SK-N-SH (cell line): ENCODE results near the gene GLDC. TPM values are rescaled to one million over a fixed set of nuclear protein-coding genes. Genes with fewer than 3 reads are reported as not detected.

Experiments
- CTCF ChIA-PET: fragments of 300-600, 350-600 bp; formaldehyde crosslinking; extraction: SDS; loops from one replicate; lab custom pipeline; 2021; lab: Yijun Ruan, JAX
- POLR2A ChIA-PET: fragments of 350-600 bp; sonication (Branson Sonifier 250); formaldehyde crosslinking; extraction: SDS; loops from one replicate; lab custom pipeline; 2020; ENCODE audit warnings: antibody characterized with exemption, inconsistent platforms; lab: Yijun Ruan, JAX
- DNase-seq: peaks from one replicate; pipeline ENCODE4 v3.0.0; 2012
- H2AFZ ChIP-seq: fragments of 200-600 bp; sonication (generic); 2 replicates; pipeline ENCODE4 v1.8.1; 2016; ENCODE audit warnings: antibody characterized with exemption, mild to moderate bottlenecking, low read depth
- H3F3A ChIP-seq: fragments of 200-600 bp; sonication (generic); replicated peaks from 2 replicates; pipeline ENCODE3; 2016; ENCODE audit warnings: antibody characterized with exemption, mild to moderate bottlenecking; ENCODE audit not compliant: insufficient read depth
- H3K27ac ChIP-seq, 2 experiments: fragments of 200-500 bp in 1 of 2; fragments of 200-600 bp in 1 of 2; sonication (Bioruptor generic) in 1 of 2; sonication (generic), shearing (Covaris generic) in 1 of 2; 2 replicates each; pipeline versions ENCODE4 v1.5.1 to v1.6.1; 2014 to 2016; ENCODE audit warnings: low read depth in 2 of 2, inconsistent platforms in 1 of 2, low read length in 1 of 2, mild to moderate bottlenecking in 1 of 2, mixed read lengths in 1 of 2
- H3K27me3 ChIP-seq: fragments of 200-600 bp; sonication (generic), shearing (Covaris generic); 2 replicates; pipeline ENCODE4 v1.6.1; 2016; ENCODE audit warnings: mixed run types; ENCODE audit not compliant: insufficient read depth
- H3K36me3 ChIP-seq, 2 experiments: fragments of 200-500 bp in 1 of 2; fragments of 200-600 bp in 1 of 2; sonication (Bioruptor generic) in 1 of 2; sonication (generic) in 1 of 2; replicated peaks in 1 of 2; 2 replicates each; pipeline versions ENCODE3 to v1.5.1; 2014 to 2016; ENCODE audit warnings: low read length in 1 of 2, mild to moderate bottlenecking in 1 of 2; ENCODE audit not compliant: insufficient read depth in 2 of 2, control insufficient read depth in 1 of 2
- H3K4me1 ChIP-seq, 2 experiments: fragments of 200-500 bp in 1 of 2; fragments of 200-600 bp in 1 of 2; sonication (Bioruptor generic) in 1 of 2; sonication (generic), shearing (Covaris generic) in 1 of 2; 2 replicates each; pipeline versions ENCODE4 v1.5.1 to v1.6.1; 2014 to 2016; ENCODE audit warnings: low read depth in 1 of 2, low read length in 1 of 2, mixed run types in 1 of 2; ENCODE audit not compliant: insufficient read depth in 2 of 2, control insufficient read depth in 1 of 2
- H3K4me2 ChIP-seq: fragments of 200-600 bp; sonication (generic), shearing (Covaris generic); 2 replicates; pipeline ENCODE4 v1.6.1; 2017; ENCODE audit warnings: mixed run types
- H3K4me3 ChIP-seq, 2 experiments: fragments of 200-500 bp in 1 of 2; fragments of 200-600 bp in 1 of 2; sonication (Bioruptor generic) in 1 of 2; sonication (generic), shearing (Covaris generic) in 1 of 2; 2 replicates each; pipeline versions ENCODE4 v1.5.1 to v1.8.1; 2014 to 2016; ENCODE audit warnings: low read depth in 2 of 2, inconsistent platforms in 1 of 2, low read length in 1 of 2, mild to moderate bottlenecking in 1 of 2, mixed read lengths in 1 of 2, moderate library complexity in 1 of 2
- H3K79me2 ChIP-seq: fragments of 200-600 bp; sonication (generic); 2 replicates; pipeline ENCODE4 v1.8.1; 2017; ENCODE audit warnings: mild to moderate bottlenecking; ENCODE audit not compliant: insufficient read depth
- H3K9ac ChIP-seq: fragments of 200-600 bp; sonication (generic); 2 replicates; pipeline ENCODE4 v1.6.1; 2017; ENCODE audit warnings: mixed run types
- H3K9me2 ChIP-seq: fragments of 200-600 bp; sonication (generic); 2 replicates; pipeline ENCODE4 v1.6.1; 2017; ENCODE audit warnings: mixed run types
- H3K9me3 ChIP-seq: fragments of 200-600 bp; sonication (generic); 2 replicates; pipeline ENCODE4 v1.6.1; 2017; ENCODE audit warnings: mixed run types, mild to moderate bottlenecking, moderate library complexity
- H4K20me1 ChIP-seq: fragments of 200-600 bp; sonication (generic); 2 replicates; pipeline ENCODE4 v1.6.1; 2017; ENCODE audit warnings: mild to moderate bottlenecking, mixed run types; ENCODE audit not compliant: insufficient read depth
- CHD2 ChIP-seq: fragments of 150-350 bp; IDR thresholded peaks from 2 replicates; pipeline ENCODE4 v1.6.1; 2018; ENCODE audit warnings: low read length; ENCODE audit not compliant: partially characterized antibody
- EP300 ChIP-seq, 2 experiments: IDR thresholded peaks; 2 replicates each; pipeline versions ENCODE4 v1.4.0 to v1.6.1; 2012; ENCODE audit warnings: borderline replicate concordance in 1 of 2, low read depth in 1 of 2, low read length in 1 of 2
- EZH2phosphoT487 ChIP-seq: fragments of 200-600 bp; sonication (generic); IDR thresholded peaks from 2 replicates; pipeline ENCODE4 v1.6.1; 2017; ENCODE audit warnings: low read depth, mixed run types, mild to moderate bottlenecking, antibody characterized with exemption, moderate library complexity, borderline replicate concordance
- FOSL2 ChIP-seq: IDR thresholded peaks from 2 replicates; pipeline ENCODE4 v1.4.0; 2012; ENCODE audit warnings: low read depth, mild to moderate bottlenecking, moderate library complexity, borderline replicate concordance
- FOXJ3 ChIP-seq: sonication (generic); formaldehyde crosslinking; IDR thresholded peaks from 2 replicates; pipeline ENCODE4 v1.5.1; 2020; ENCODE audit warnings: mild to moderate bottlenecking, missing genetic modification reagents
- FOXM1 ChIP-seq: IDR thresholded peaks from 2 replicates; pipeline ENCODE4 v1.4.0; 2012; ENCODE audit warnings: low read depth, mild to moderate bottlenecking
- GABPA ChIP-seq: IDR thresholded peaks from 2 replicates; pipeline ENCODE4 v1.4.0; 2012; ENCODE audit warnings: low read depth, mild to moderate bottlenecking
- GATA2 ChIP-seq: sonication (generic); formaldehyde crosslinking; IDR thresholded peaks from 2 replicates; pipeline ENCODE4 v1.5.0; 2020; ENCODE audit warnings: mild to moderate bottlenecking, missing genetic modification reagents
- JUND ChIP-seq: IDR thresholded peaks from 2 replicates; pipeline ENCODE4 v1.4.0; 2012
- MEF2A ChIP-seq: IDR thresholded peaks from 2 replicates; pipeline ENCODE4 v1.4.0; 2012; ENCODE audit warnings: low read depth, borderline replicate concordance
- NRF1 ChIP-seq: IDR thresholded peaks from 2 replicates; pipeline ENCODE4 v1.6.1; 2012; ENCODE audit warnings: low read depth, mild to moderate bottlenecking, low read length
- POLR2AphosphoS5 ChIP-seq: IDR thresholded peaks from 2 replicates; pipeline ENCODE4 v1.6.1; 2012; ENCODE audit warnings: low read depth, low read length
- RAD21 ChIP-seq: IDR thresholded peaks from 2 replicates; pipeline ENCODE4 v1.6.1; 2012; ENCODE audit warnings: mild to moderate bottlenecking, low read length
- RCOR1 ChIP-seq: fragments of 150-350 bp; IDR thresholded peaks from 2 replicates; pipeline ENCODE4 v1.6.1; 2017; ENCODE audit warnings: antibody characterized with exemption, low read length
- REST ChIP-seq: IDR thresholded peaks from 2 replicates; pipeline ENCODE4 v1.6.1; 2012; ENCODE audit warnings: mild to moderate bottlenecking, low read depth, low read length, moderate library complexity
- SIN3A ChIP-seq: IDR thresholded peaks from 2 replicates; pipeline ENCODE4 v1.6.1; 2012; ENCODE audit warnings: low read depth, mild to moderate bottlenecking, low read length, moderate library complexity, borderline replicate concordance
- SMC3 ChIP-seq: IDR thresholded peaks from 2 replicates; pipeline ENCODE4 v1.6.1; 2012; ENCODE audit warnings: low read depth, low read length, improper control_type of control experiment
- TCF12 ChIP-seq: IDR thresholded peaks from 2 replicates; pipeline ENCODE4 v1.4.0; 2012
- YY1 ChIP-seq: IDR thresholded peaks from 2 replicates; pipeline ENCODE4 v1.4.0; 2012; ENCODE audit warnings: low read depth, mild to moderate bottlenecking
- WGBS: methylation state at CpG from one replicate; pipeline ENCODE4 v1.1.6; 2017; ENCODE audit warnings: low lambda C conversion rate; 5-methylcytosine and 5-hydroxymethylcytosine counted together
- polyA plus RNA-seq, 3 experiments: library from polyadenylated mRNA; depleted of rRNA; stranded (reverse); fragments of >200 nt; gene quantifications; 2 replicates each; pipeline ENCODE4 v1.2.3, GENCODE V29; 2012
- TF ChIP-seq, protein P1 (sequence below): fragments of 150-350 bp; IDR thresholded peaks from 2 replicates; pipeline ENCODE4 v1.6.1; 2017; ENCODE audit warnings: antibody characterized with exemption, low read length, low read depth, borderline replicate concordance
- TF ChIP-seq, protein P2 (sequence below): IDR thresholded peaks from 2 replicates; pipeline ENCODE4; 2012
- TF ChIP-seq, protein P3 (sequence below): IDR thresholded peaks from 2 replicates; pipeline ENCODE4 v1.4.0; 2012; ENCODE audit warnings: low read depth, borderline replicate concordance
- TF ChIP-seq, protein P4 (sequence below): IDR thresholded peaks from 2 replicates; pipeline ENCODE4 v1.4.0; 2012; ENCODE audit warnings: low read depth

GLDC gene
- polyA plus RNA-seq, 1 of the 3 experiments (the other 2 are of a cell fraction): 4.1 TPM

- TF ChIP-seq NRF1: no peak
- no peak for TF ChIP-seq CHD2
- TF ChIP-seq, protein P1, sequence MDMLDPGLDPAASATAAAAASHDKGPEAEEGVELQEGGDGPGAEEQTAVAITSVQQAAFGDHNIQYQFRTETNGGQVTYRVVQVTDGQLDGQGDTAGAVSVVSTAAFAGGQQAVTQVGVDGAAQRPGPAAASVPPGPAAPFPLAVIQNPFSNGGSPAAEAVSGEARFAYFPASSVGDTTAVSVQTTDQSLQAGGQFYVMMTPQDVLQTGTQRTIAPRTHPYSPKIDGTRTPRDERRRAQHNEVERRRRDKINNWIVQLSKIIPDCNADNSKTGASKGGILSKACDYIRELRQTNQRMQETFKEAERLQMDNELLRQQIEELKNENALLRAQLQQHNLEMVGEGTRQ: no peak
- TF ChIP-seq YY1: no peak
Measured at GRCh38 chr9:6575324-6576034, 70.0 kb downstream of the GLDC start (continued).

GRCh38 chr9:6567140-6567591, 78.4 kb downstream of the GLDC start:
- no peak for DNase-seq
- peak overlapping the region; percentile 80 for H2AFZ ChIP-seq
- POLR2A ChIA-PET: no interaction called here
- no peak for TF ChIP-seq FOXJ3 (CRISPR knock-in tag)
- TF ChIP-seq, protein P2, sequence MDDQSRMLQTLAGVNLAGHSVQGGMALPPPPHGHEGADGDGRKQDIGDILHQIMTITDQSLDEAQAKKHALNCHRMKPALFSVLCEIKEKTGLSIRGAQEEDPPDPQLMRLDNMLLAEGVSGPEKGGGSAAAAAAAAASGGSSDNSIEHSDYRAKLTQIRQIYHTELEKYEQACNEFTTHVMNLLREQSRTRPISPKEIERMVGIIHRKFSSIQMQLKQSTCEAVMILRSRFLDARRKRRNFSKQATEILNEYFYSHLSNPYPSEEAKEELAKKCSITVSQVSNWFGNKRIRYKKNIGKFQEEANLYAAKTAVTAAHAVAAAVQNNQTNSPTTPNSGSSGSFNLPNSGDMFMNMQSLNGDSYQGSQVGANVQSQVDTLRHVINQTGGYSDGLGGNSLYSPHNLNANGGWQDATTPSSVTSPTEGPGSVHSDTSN: 0 out of 2 replicates have a peak, but pooled peaks have one; percentile 19
- no peak for TF ChIP-seq NRF1
- peak; percentile 58; the same call in 1 of the 2 replicates for TF ChIP-seq POLR2AphosphoS5
- no peak for TF ChIP-seq RCOR1
- TF ChIP-seq GATA2 (CRISPR knock-in tag): no peak
- peak; percentile 59; the same call in 1 of the 2 replicates for TF ChIP-seq SIN3A
- TF ChIP-seq FOXM1: no peak
- TF ChIP-seq RAD21: no peak
- TF ChIP-seq GABPA: 0 out of 2 replicates have a peak, but pooled peaks have one; percentile 18
- peak; percentile 84 for TF ChIP-seq JUND
- TF ChIP-seq YY1: no peak
- peak in 1 of 2 experiments; percentile 84; a peak in 2 of 4 replicates for TF ChIP-seq EP300 (IDR thresholded peaks at IDR 0.05; ENCODE audit: borderline replicate concordance in 1 of 2, low read depth in 1 of 2, low read length in 1 of 2)
- TF ChIP-seq SMC3: no peak
- TF ChIP-seq, protein P3, sequence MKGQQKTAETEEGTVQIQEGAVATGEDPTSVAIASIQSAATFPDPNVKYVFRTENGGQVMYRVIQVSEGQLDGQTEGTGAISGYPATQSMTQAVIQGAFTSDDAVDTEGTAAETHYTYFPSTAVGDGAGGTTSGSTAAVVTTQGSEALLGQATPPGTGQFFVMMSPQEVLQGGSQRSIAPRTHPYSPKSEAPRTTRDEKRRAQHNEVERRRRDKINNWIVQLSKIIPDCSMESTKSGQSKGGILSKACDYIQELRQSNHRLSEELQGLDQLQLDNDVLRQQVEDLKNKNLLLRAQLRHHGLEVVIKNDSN: no peak
- TF ChIP-seq EZH2phosphoT487: no peak
- TF ChIP-seq, protein P4, sequence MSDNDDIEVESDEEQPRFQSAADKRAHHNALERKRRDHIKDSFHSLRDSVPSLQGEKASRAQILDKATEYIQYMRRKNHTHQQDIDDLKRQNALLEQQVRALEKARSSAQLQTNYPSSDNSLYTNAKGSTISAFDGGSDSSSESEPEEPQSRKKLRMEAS: no peak
- no peak for TF ChIP-seq REST
- TF ChIP-seq FOSL2: peak; percentile 86
- TF ChIP-seq TCF12: peak; percentile 49
- TF ChIP-seq CHD2: no peak
- no peak for TF ChIP-seq MEF2A
- TF ChIP-seq, protein P1: no peak

More at GRCh38 chr9:6567140-6567591, 78.4 kb downstream of the GLDC start:
- no peaks in the 10 kb centered on the region for H3K27me3 ChIP-seq
- peak overlapping the region; percentile 89 for H3K9ac ChIP-seq
- H3K4me3 ChIP-seq: peak overlapping the region; percentile 21 to 60; a peak in 3 of 4 replicates
- H3K9me3 ChIP-seq: no peaks in the 10 kb centered on the region
- 4% methylated on average over 5 of the region's 5 CpGs for WGBS
- H3K4me2 ChIP-seq: peak overlapping the region; percentile 77
- H3F3A ChIP-seq: peaks cover 43% of the 10 kb centered on the region
- no peaks in the 10 kb centered on the region for H3K79me2 ChIP-seq
- no peaks in the 10 kb centered on the region for H4K20me1 ChIP-seq
- H3K36me3 ChIP-seq: no peaks in the 10 kb centered on the region
- H3K4me1 ChIP-seq: peaks cover 0 to 14% of the 10 kb centered on the region in 2 experiments; a peak in 3 of 4 replicates
- peak overlapping the region; percentile 47 to 100; a peak in 3 of 4 replicates for H3K27ac ChIP-seq
- CTCF ChIA-PET: interaction anchor here (1.0 to 4.0 kb wide), 7 partner anchors 10 to 215 kb away, joined by 3 to 34 read pairs (median 7); no protein-coding TSS in a partner anchor
- H3K9me2 ChIP-seq: no peaks in the 10 kb centered on the region
